ENCODE data around the gene SLC8A1.

- no peak for TF ChIP-seq MAX (IDR thresholded peaks at IDR 0.05; ENCODE audit: low read depth, low read length)
- TF ChIP-seq CTCF (IDR thresholded peaks at IDR 0.05; ENCODE audit: low read depth, low read length) = no peak
- TF ChIP-seq MYC (IDR thresholded peaks at IDR 0.05; ENCODE audit: low read depth, low read length) = no peak
These were observed 11.2 kb upstream of the SLC8A1 start for GRCh38 chr2:40463112-40463511.
